ENCODE data around the gene NEK6. TPM values are rescaled to one million over a fixed set of nuclear protein-coding genes. Genes with fewer than 3 reads are reported as not detected.

NEK6 gene
- total RNA-seq, 1 experiment from 2014 or later = 66.6 TPM

DNA sequence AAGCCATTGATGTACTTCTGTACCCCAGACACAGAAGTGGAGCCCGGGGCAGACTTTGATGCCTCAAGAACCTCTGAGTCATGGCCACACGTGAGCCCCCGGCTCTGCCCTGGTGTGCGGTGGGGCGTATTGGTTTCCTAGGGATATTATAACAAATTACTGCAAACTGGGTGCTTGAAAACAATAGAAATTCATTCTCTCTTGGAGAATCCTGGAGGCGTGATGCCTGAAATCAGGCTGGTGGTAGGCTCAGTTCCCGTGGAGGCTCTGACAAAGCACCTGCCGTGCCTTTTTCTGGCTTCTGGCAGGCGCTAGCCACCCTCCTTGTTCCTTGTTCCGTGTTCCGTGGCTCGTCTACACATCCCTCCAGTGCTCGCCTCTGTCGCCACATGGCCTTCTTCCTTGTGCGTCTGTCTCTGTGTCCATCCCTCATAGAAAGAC, 24.2 kb downstream of the NEK6 start:
- TF ChIP-seq, protein P1, sequence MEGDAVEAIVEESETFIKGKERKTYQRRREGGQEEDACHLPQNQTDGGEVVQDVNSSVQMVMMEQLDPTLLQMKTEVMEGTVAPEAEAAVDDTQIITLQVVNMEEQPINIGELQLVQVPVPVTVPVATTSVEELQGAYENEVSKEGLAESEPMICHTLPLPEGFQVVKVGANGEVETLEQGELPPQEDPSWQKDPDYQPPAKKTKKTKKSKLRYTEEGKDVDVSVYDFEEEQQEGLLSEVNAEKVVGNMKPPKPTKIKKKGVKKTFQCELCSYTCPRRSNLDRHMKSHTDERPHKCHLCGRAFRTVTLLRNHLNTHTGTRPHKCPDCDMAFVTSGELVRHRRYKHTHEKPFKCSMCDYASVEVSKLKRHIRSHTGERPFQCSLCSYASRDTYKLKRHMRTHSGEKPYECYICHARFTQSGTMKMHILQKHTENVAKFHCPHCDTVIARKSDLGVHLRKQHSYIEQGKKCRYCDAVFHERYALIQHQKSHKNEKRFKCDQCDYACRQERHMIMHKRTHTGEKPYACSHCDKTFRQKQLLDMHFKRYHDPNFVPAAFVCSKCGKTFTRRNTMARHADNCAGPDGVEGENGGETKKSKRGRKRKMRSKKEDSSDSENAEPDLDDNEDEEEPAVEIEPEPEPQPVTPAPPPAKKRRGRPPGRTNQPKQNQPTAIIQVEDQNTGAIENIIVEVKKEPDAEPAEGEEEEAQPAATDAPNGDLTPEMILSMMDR (IDR thresholded peaks at IDR 0.05; ENCODE audit: insufficient read depth in 1 of 2, low read depth in 1 of 2, low read length in 1 of 2, severe bottlenecking in 1 of 2, unreplicated experiment in 1 of 2) = no peak
- H3K27ac Mint-ChIP-seq (ENCODE audit: unreplicated experiment) = no peak overlapping the region
- Histone ChIP-seq H3K9me3 (no peaks in the 10 kb centered on the region), H3K4me3 (ENCODE audit: low read depth, low read length) (no peak overlapping the region), H3K36me3 (ENCODE audit: control insufficient read depth, insufficient read depth, low read length) (peaks cover 1% of the 10 kb centered on the region; the same call in 1 of the 2 replicates), H3K4me1 (peaks cover 12% of the 10 kb centered on the region; the same call in 1 of the 2 replicates), H3K27me3 (replicated peaks; ENCODE audit: control insufficient read depth, insufficient read depth, low read length) (no peaks in the 10 kb centered on the region)
- intact Hi-C loops (cut with micrococcal nuclease; ENCODE audit: unreplicated experiment) = no loop called here
- H3K4me3 Mint-ChIP-seq (ENCODE audit: unreplicated experiment) = no peak overlapping the region
- peaks cover 6% of the 10 kb centered on the region for H3K36me3 Mint-ChIP-seq (ENCODE audit: insufficient read depth, unreplicated experiment)
- ChIA-PET POLR2A (no interaction called here), CTCF (interaction anchor here (0.6 kb wide), 1 partner anchor 18 kb away, joined by 3 read pairs; no protein-coding TSS in a partner anchor)
- no TSS peak for BruUV-seq (replicated peaks)
- H3K9me3 Mint-ChIP-seq (ENCODE audit: unreplicated experiment) = no peaks in the 10 kb centered on the region
- no peak for DNase-seq
- H3K27me3 Mint-ChIP-seq (ENCODE audit: insufficient read depth, unreplicated experiment) = no peaks in the 10 kb centered on the region
- peaks cover 8% of the 10 kb centered on the region for H3K4me1 Mint-ChIP-seq (ENCODE audit: low read depth, unreplicated experiment)

DNA sequence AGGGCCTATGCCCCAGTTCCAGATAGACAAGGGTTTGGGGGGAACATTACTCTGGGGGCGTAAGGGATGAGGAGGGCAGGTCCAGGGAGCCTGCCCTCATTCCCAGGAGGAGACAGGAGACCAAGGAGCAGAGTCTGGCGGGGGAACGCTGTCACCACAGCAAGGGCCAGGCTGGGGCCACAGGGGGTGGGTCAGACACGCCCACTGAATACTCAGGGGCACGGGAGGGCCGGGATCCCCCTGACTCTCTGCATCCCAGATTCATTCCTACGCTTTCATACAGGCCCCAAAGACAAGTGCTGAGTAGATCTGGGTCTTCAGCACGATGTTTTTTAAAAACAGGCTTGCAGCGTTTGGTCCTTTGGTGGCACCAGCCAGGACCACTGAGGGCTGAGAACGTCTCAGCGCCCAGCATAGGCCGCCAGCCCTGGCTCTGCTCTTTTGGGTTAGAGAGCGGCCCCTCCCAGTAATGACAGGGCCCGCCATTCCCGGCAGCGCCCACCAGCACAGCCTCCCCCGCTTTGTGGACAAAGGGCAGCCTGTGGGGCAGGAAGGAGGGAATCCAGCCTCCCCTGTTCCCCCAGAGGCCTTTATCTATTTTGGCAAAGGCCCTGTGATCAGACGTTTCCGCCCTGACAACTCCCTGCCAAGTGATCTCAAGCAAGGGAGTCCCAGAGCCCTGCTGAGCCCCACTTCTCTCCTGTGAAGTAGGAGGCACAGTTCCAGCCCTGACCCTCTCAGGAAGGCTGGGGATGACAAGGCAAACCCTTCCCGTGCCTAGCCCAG, 24.9 kb downstream of the NEK6 start:
- BruUV-seq (replicated peaks) = no TSS peak
- POLR2A ChIA-PET = no interaction called here
- Histone ChIP-seq H3K27me3 (replicated peaks; ENCODE audit: control insufficient read depth, insufficient read depth, low read length) (no peaks in the 10 kb centered on the region), H3K9me3 (no peaks in the 10 kb centered on the region), H3K4me1 (peaks cover 12% of the 10 kb centered on the region; the same call in 1 of the 2 replicates), H3K4me3 (ENCODE audit: low read depth, low read length) (no peak overlapping the region), H3K36me3 (ENCODE audit: control insufficient read depth, insufficient read depth, low read length) (peaks cover 1% of the 10 kb centered on the region; the same call in 1 of the 2 replicates)
- Mint-ChIP-seq H3K27me3 (ENCODE audit: insufficient read depth, unreplicated experiment) (no peaks in the 10 kb centered on the region), H3K4me3 (ENCODE audit: unreplicated experiment) (no peak overlapping the region), H3K9me3 (ENCODE audit: unreplicated experiment) (no peaks in the 10 kb centered on the region), H3K27ac (ENCODE audit: unreplicated experiment) (peak overlapping the region; percentile 48), H3K4me1 (ENCODE audit: low read depth, unreplicated experiment) (peaks cover 8% of the 10 kb centered on the region), H3K36me3 (ENCODE audit: insufficient read depth, unreplicated experiment) (peaks cover 12% of the 10 kb centered on the region)
- TF ChIP-seq, protein P1 (IDR thresholded peaks at IDR 0.05; ENCODE audit: insufficient read depth in 1 of 2, low read depth in 1 of 2, low read length in 1 of 2, severe bottlenecking in 1 of 2, unreplicated experiment in 1 of 2) = no peak
- no peak for DNase-seq
- CTCF ChIA-PET = interaction anchor here (0.6 kb wide), 1 partner anchor 17 kb away, joined by 3 read pairs; no protein-coding TSS in a partner anchor
- intact Hi-C loops (cut with micrococcal nuclease; ENCODE audit: unreplicated experiment) = no loop called here

DNA sequence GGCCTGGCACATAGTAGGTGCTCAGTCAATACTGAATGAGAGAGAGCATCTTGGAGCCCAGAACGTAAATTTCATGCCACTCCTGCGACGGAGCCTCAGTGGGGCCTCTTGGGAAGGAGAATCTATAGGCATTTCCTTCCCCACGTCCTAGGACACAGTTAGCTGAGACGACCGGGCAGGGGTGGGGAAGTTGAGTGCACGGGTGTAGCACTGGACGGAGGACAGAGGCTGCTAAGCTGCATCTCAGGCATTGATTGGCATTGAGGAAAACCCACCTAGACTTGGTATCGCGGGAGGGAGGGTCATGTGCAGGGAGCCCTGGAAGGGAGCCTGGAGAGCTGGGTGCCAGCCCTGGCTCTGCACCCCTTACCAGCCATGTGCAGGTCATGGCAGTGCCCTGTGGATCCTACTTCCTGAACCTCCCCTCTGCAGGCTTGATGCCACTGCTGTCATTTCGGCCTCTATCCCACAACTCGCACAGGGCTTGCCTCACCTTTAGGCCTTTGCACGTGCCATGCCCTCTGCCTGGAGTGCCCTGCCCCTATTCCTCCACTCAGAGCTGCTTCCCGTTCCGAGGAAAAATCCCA, 25.6 kb downstream of the NEK6 start:
- POLR2A ChIA-PET = no interaction called here
- H3K4me3 Mint-ChIP-seq (ENCODE audit: unreplicated experiment) = no peak overlapping the region
- peak overlapping the region; percentile 48 for H3K27ac Mint-ChIP-seq (ENCODE audit: unreplicated experiment)
- CTCF ChIA-PET = no interaction called here
- peaks cover 8% of the 10 kb centered on the region for H3K4me1 Mint-ChIP-seq (ENCODE audit: low read depth, unreplicated experiment)
- Histone ChIP-seq H3K4me3 (ENCODE audit: low read depth, low read length) (no peak overlapping the region), H3K36me3 (ENCODE audit: control insufficient read depth, insufficient read depth, low read length) (peaks cover 1% of the 10 kb centered on the region; the same call in 1 of the 2 replicates), H3K9me3 (no peaks in the 10 kb centered on the region), H3K27me3 (replicated peaks; ENCODE audit: control insufficient read depth, insufficient read depth, low read length) (no peaks in the 10 kb centered on the region), H3K4me1 (peaks cover 12% of the 10 kb centered on the region; the same call in 1 of the 2 replicates)
- BruUV-seq (replicated peaks) = no TSS peak
- H3K27me3 Mint-ChIP-seq (ENCODE audit: insufficient read depth, unreplicated experiment) = no peaks in the 10 kb centered on the region
- intact Hi-C loops (cut with micrococcal nuclease; ENCODE audit: unreplicated experiment) = no loop called here
- TF ChIP-seq, protein P1 (IDR thresholded peaks at IDR 0.05; ENCODE audit: insufficient read depth in 1 of 2, low read depth in 1 of 2, low read length in 1 of 2, severe bottlenecking in 1 of 2, unreplicated experiment in 1 of 2) = no peak
- DNase-seq = no peak
- peaks cover 12% of the 10 kb centered on the region for H3K36me3 Mint-ChIP-seq (ENCODE audit: insufficient read depth, unreplicated experiment)
- H3K9me3 Mint-ChIP-seq (ENCODE audit: unreplicated experiment) = no peaks in the 10 kb centered on the region

Data from Caco-2 (cell line).